ENCODE results near the gene MOV10. TPM values are rescaled to one million over a fixed set of nuclear protein-coding genes. Genes with fewer than 3 reads are reported as not detected.
"Not testable (repeated sequence)": the region's sequence is repeated elsewhere in the genome, so short reads cannot be mapped to it uniquely, and the experiment has no call there.

Gene MOV10, protein sequence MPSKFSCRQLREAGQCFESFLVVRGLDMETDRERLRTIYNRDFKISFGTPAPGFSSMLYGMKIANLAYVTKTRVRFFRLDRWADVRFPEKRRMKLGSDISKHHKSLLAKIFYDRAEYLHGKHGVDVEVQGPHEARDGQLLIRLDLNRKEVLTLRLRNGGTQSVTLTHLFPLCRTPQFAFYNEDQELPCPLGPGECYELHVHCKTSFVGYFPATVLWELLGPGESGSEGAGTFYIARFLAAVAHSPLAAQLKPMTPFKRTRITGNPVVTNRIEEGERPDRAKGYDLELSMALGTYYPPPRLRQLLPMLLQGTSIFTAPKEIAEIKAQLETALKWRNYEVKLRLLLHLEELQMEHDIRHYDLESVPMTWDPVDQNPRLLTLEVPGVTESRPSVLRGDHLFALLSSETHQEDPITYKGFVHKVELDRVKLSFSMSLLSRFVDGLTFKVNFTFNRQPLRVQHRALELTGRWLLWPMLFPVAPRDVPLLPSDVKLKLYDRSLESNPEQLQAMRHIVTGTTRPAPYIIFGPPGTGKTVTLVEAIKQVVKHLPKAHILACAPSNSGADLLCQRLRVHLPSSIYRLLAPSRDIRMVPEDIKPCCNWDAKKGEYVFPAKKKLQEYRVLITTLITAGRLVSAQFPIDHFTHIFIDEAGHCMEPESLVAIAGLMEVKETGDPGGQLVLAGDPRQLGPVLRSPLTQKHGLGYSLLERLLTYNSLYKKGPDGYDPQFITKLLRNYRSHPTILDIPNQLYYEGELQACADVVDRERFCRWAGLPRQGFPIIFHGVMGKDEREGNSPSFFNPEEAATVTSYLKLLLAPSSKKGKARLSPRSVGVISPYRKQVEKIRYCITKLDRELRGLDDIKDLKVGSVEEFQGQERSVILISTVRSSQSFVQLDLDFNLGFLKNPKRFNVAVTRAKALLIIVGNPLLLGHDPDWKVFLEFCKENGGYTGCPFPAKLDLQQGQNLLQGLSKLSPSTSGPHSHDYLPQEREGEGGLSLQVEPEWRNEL
- total RNA-seq (2014; rRNA removed; shearing (Covaris generic)), result 41.5 and 58.9 TPM in 2 replicates
- 22.2 and 24.7 TPM in 2 replicates for polyA plus RNA-seq (2015; cell fraction: cytosol; rRNA removed)
- polyA plus RNA-seq (2015; cell fraction: nucleus; rRNA removed), result 171 and 191 TPM in 2 replicates

- peak; percentile 66 for DNase-seq (ENCODE audit: low read depth)
These were observed at the start of gene MOV10 for GRCh38 chr1:112674440-112674985. MOV10 (plus strand) TSS chr1:112674659; CDS start chr1:112674913, 254 bp downstream.

GRCh38 chr1:112625696-112626095 lies 48.8 kb upstream of the MOV10 start:
- no peak for DNase-seq (ENCODE audit: low read depth)

- DNase-seq (ENCODE audit: low read depth), result no peak
These were observed 48.3 kb upstream of the MOV10 start for GRCh38 chr1:112626193-112626592.

GRCh38 chr1:112626887-112627286 lies 47.6 kb upstream of the MOV10 start:
- no peak for DNase-seq (ENCODE audit: low read depth)

GRCh38 chr1:112628516-112628915 lies 45.9 kb upstream of the MOV10 start:
- no peak for DNase-seq (ENCODE audit: low read depth)

GRCh38 chr1:112629256-112629655 lies 45.2 kb upstream of the MOV10 start:
- DNase-seq (ENCODE audit: low read depth), result no peak

- DNase-seq (ENCODE audit: low read depth), result no peak
These were observed 40.8 kb upstream of the MOV10 start for GRCh38 chr1:112633628-112634027.

GRCh38 chr1:112634367-112634766 lies 40.1 kb upstream of the MOV10 start:
- no peak for DNase-seq (ENCODE audit: low read depth)

DNA sequence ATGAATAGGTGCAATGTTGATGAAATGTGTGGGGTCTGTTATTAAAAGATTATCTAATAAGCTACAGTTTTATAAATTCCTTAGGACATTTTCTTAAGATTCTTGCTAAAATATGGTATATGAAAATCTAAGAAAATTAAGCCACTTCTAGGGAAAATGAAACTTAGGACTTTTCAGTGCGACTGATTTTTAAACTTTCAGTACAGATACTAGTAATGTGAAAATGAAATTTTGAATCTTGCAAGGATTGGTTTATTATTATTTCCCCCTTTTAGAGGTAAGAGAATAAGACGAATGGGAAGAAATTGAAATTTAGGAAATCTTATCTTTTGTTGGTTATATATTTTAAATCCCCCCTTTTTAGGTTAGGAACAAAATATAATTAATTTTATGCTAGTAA lies 38.4 kb upstream of the MOV10 start:
- DNase-seq (ENCODE audit: low read depth), result no peak

GRCh38 chr1:112636597-112637253 lies 37.7 kb upstream of the MOV10 start:
- no peak for DNase-seq (ENCODE audit: low read depth)

- no peak for DNase-seq (ENCODE audit: low read depth)
These were observed 37.0 kb upstream of the MOV10 start for GRCh38 chr1:112637254-112638109.

DNA sequence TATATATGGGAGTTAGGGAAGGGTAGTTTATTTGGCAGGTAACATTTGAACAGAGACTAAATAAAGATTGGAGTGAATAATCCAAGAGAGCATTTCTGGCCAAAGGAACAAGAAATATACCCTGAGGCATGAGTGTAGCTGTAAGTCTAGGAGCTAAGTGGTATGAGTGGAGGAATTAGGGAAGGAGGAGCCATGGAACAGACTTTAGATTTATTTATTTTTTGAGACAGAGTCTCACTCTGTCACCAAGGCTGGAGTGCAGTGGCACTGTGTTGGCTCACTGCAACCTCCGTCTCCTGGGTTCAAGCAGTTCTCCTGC lies 36.4 kb upstream of the MOV10 start:
- no peak for DNase-seq (ENCODE audit: low read depth)

- DNase-seq (ENCODE audit: low read depth), result not testable (repeated sequence)
These were observed 34.0 kb upstream of the MOV10 start for GRCh38 chr1:112640437-112640836.

- no peak for DNase-seq (ENCODE audit: low read depth)
These were observed 31.4 kb upstream of the MOV10 start for GRCh38 chr1:112643080-112643479.

DNA sequence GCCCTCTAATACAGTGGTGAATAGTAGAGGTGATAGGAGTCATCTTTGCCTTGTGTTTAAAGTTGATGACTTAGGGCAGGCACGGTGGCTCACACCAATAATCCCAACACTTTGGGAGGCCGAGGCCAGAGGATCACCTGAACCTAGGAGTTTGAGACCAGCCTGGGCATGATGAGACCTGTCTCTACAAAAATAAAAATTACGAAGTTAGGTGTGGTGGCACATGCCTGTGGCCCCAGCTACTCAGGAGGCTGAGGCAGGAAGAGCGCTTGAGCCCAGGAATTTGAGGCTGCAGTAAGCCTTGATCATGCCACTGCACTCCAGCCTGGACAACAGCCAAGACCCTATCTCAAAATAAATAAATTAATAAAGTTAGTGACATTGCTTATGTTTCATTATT lies 28.2 kb upstream of the MOV10 start:
- DNase-seq (ENCODE audit: low read depth), result no peak

GRCh38 chr1:112651205-112651604 lies 23.3 kb upstream of the MOV10 start:
- DNase-seq (ENCODE audit: low read depth), result no peak

DNA sequence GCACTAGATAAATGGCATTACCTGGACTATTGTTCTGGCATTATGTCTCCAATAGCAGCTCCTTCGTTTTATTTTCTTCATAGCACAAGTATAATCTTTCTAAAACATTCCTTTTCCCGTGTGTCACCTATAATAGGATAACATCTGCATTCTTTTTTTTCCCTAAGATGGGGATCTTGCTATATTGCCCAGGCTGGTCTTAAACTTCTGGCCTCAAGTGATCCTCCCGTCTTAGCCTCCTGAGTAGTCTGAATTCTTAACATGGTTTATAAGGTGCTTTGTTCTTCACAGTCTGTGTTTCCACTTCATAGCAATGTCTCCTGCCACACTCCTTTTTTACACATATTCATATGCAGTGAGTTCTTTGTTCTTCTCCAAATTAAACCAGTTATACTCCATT lies 8.6 kb upstream of the MOV10 start:
- DNase-seq (ENCODE audit: low read depth), result no peak

DNA sequence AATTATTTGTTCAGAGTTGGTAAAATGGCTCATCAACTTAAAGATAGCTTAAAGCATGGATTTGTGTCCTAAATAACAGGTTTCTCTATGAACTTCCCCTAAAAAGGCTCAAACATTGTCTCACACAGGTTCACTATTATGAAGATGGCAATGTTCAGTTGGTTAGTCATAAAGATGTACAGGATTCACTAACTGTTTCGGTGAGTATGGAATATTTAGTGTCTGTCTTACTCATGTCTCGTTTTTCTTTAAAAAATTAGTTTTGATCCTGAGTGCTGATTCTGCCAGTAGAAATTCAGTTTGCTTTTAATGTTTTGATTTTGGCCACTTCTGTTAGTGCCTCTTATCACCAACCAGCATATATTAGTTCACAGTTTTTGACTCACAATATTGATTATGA lies 7.5 kb upstream of the MOV10 start:
- no peak for DNase-seq (ENCODE audit: low read depth)

GRCh38 chr1:112672009-112672408 lies 2.5 kb upstream of the MOV10 start:
- no peak for DNase-seq (ENCODE audit: low read depth)

GRCh38 chr1:112672842-112673241 lies 1.6 kb upstream of the MOV10 start:
- no peak for DNase-seq (ENCODE audit: low read depth)
